SKM-1 treated with dmso at 0.1 percent for 144 hours (cell line): ENCODE measurements around the gene ZFYVE9.
A peak's percentile ranks its signal among the peaks of the same experiment; 100 is the strongest.
"Not testable (repeated sequence)": the region's sequence is repeated elsewhere in the genome, so short reads cannot be mapped to it uniquely, and the experiment has no call there.

Source experiments
- DNase-seq: peaks from one replicate; lab custom pipeline; 2025; ENCODE audit not compliant: unreplicated experiment; lab: John Stamatoyannopoulos, UW

ZFYVE9 gene

GRCh38 chr1:52182874-52183400 is 41.0 kb downstream of the ZFYVE9 start:
- DNase-seq = no peak

- no peak for DNase-seq
These were observed 44.6 kb downstream of the ZFYVE9 start for GRCh38 chr1:52186449-52186848.

GRCh38 chr1:52189898-52190480 is 48.1 kb downstream of the ZFYVE9 start:
- no peak for DNase-seq

- DNase-seq = no peak
These were observed 48.8 kb downstream of the ZFYVE9 start for GRCh38 chr1:52190500-52191252.

GRCh38 chr1:52191395-52191965 is 49.6 kb downstream of the ZFYVE9 start:
- DNase-seq = no peak

- DNase-seq = no peak
These were observed 50.1 kb downstream of the ZFYVE9 start for GRCh38 chr1:52192024-52192423.

GRCh38 chr1:52192436-52192835 is 50.5 kb downstream of the ZFYVE9 start:
- DNase-seq = no peak

GRCh38 chr1:52193985-52194384 is 52.1 kb downstream of the ZFYVE9 start:
- no peak for DNase-seq

- DNase-seq = no peak
These were observed 53.3 kb downstream of the ZFYVE9 start for GRCh38 chr1:52195161-52195560.

- DNase-seq = no peak
These were observed 62.2 kb downstream of the ZFYVE9 start for GRCh38 chr1:52203935-52204625.

GRCh38 chr1:52204696-52205095 is 62.8 kb downstream of the ZFYVE9 start:
- no peak for DNase-seq

GRCh38 chr1:52206686-52207085 is 64.8 kb downstream of the ZFYVE9 start:
- DNase-seq = not testable (repeated sequence)

GRCh38 chr1:52209429-52209828 is 67.5 kb downstream of the ZFYVE9 start:
- DNase-seq = no peak

GRCh38 chr1:52210044-52210443 is 68.2 kb downstream of the ZFYVE9 start:
- DNase-seq = no peak

- peak; percentile 91 for DNase-seq
These were observed 75.1 kb downstream of the ZFYVE9 start for GRCh38 chr1:52216907-52217458.

GRCh38 chr1:52225174-52225573 is 83.3 kb downstream of the ZFYVE9 start:
- no peak for DNase-seq

- DNase-seq = no peak
These were observed 87.6 kb downstream of the ZFYVE9 start for GRCh38 chr1:52229494-52229893.

- no peak for DNase-seq
These were observed 91.6 kb downstream of the ZFYVE9 start for GRCh38 chr1:52233463-52233862.

- DNase-seq = no peak
These were observed 92.1 kb downstream of the ZFYVE9 start for GRCh38 chr1:52234014-52234413.

- no peak for DNase-seq
These were observed 92.8 kb downstream of the ZFYVE9 start for GRCh38 chr1:52234708-52235107.

- DNase-seq = no peak
These were observed 93.8 kb downstream of the ZFYVE9 start for GRCh38 chr1:52235646-52236045.
